CD14-positive monocyte (primary cell): Measurements from ENCODE around the gene ITPR3. TPM values are rescaled to one million over a fixed set of nuclear protein-coding genes. Genes with fewer than 3 reads are reported as not detected.

Experiments
- DNase-seq, 3 donors: peaks; one replicate each; pipeline ENCODE4 v3.0.0-alpha.2; 2011 to 2022
- H2AFZ ChIP-seq: 2 replicates; pipeline ENCODE4 v1.6.0; 2012; ENCODE audit warnings: mild to moderate bottlenecking, low read depth, low read length, inconsistent platforms; ENCODE audit not compliant: insufficient read depth, poor library complexity, severe bottlenecking
- H3K27ac ChIP-seq, 2 donors: 1 replicate in 1 of 2; 2 replicates in 1 of 2; pipeline ENCODE4 v1.5.1; 2012 to 2013; ENCODE audit warnings: low read length in 2 of 2, control low read depth in 1 of 2, inconsistent platforms in 1 of 2, low read depth in 1 of 2, mild to moderate bottlenecking in 1 of 2
- H3K27me3 ChIP-seq, 2 donors: one replicate each; pipeline versions ENCODE4 v1.6.0 to v1.6.1; 2011 to 2013; ENCODE audit warnings: low read length in 2 of 2; ENCODE audit not compliant: control insufficient read depth in 2 of 2, insufficient read depth in 2 of 2
- H3K36me3 ChIP-seq, 2 donors: replicated peaks in 1 of 2; 1 replicate in 1 of 2; 2 replicates in 1 of 2; pipeline versions ENCODE4 v1.5.1 to v1.6.1; 2012 to 2013; ENCODE audit warnings: low read length in 2 of 2, control low read depth in 1 of 2, inconsistent platforms in 1 of 2, mild to moderate bottlenecking in 1 of 2; ENCODE audit not compliant: insufficient read depth in 2 of 2, control insufficient read depth in 1 of 2
- H3K4me1 ChIP-seq, 2 donors: 1 replicate in 1 of 2; 2 replicates in 1 of 2; pipeline versions ENCODE4 v1.5.1 to v1.6.1; 2012 to 2013; ENCODE audit warnings: low read length in 2 of 2, control low read depth in 1 of 2, inconsistent platforms in 1 of 2, mild to moderate bottlenecking in 1 of 2, moderate library complexity in 1 of 2; ENCODE audit not compliant: insufficient read depth in 2 of 2, control insufficient read depth in 1 of 2
- H3K4me2 ChIP-seq: replicated peaks from 2 replicates; pipeline ENCODE3; 2012; ENCODE audit warnings: low read length, moderate library complexity, mild to moderate bottlenecking; ENCODE audit not compliant: poor library complexity, severe bottlenecking; ENCODE audit errors: extremely low read depth
- H3K4me3 ChIP-seq, 3 experiments: fragments of 200-600 bp in 1 of 3; sonication (generic) in 1 of 3; replicated peaks in 1 of 3; 1 replicate in 2 of 3; 2 replicates in 1 of 3; pipeline ENCODE4 v1.5.1; 2011 to 2013; ENCODE audit warnings: low read length in 3 of 3, mild to moderate bottlenecking in 3 of 3, control low read depth in 2 of 3, low read depth in 2 of 3, inconsistent platforms in 1 of 3, moderate library complexity in 1 of 3
- H3K79me2 ChIP-seq: 2 replicates; pipeline ENCODE4 v1.6.0; 2012; ENCODE audit warnings: mild to moderate bottlenecking, control low read depth, inconsistent platforms, low read length, moderate library complexity; ENCODE audit not compliant: insufficient read depth
- H3K9ac ChIP-seq: 2 replicates; pipeline ENCODE4 v1.6.0; 2017; ENCODE audit warnings: low read length, mild to moderate bottlenecking; ENCODE audit not compliant: insufficient read depth, poor library complexity, severe bottlenecking
- H3K9me3 ChIP-seq, 2 donors: replicated peaks in 1 of 2; 1 replicate in 1 of 2; 2 replicates in 1 of 2; pipeline versions ENCODE4 v1.5.1 to v1.6.1; 2012 to 2013; ENCODE audit warnings: low read length in 2 of 2, control low read depth in 1 of 2; ENCODE audit not compliant: control insufficient read depth in 1 of 2, insufficient read depth in 1 of 2
- H4K20me1 ChIP-seq: 2 replicates; pipeline ENCODE4 v1.6.0; 2012; ENCODE audit warnings: mild to moderate bottlenecking, low read length, control low read depth, moderate library complexity; ENCODE audit not compliant: insufficient read depth
- H3K27ac Mint-ChIP-seq, 7 donors: one replicate each; pipeline ENCODE4 v1.8.0; 2020; ENCODE audit warnings: mild to moderate bottlenecking in 7 of 7, mixed read lengths in 7 of 7, moderate library complexity in 6 of 7, inconsistent platforms in 2 of 7
- H3K27me3 Mint-ChIP-seq, 3 donors: one replicate each; pipeline ENCODE4 v1.8.0; 2021 to 2022; ENCODE audit warnings: low read depth in 3 of 3, mild to moderate bottlenecking in 3 of 3, mixed read lengths in 3 of 3, moderate library complexity in 3 of 3, inconsistent platforms in 1 of 3
- H3K36me3 Mint-ChIP-seq, 2 donors: one replicate each; pipeline ENCODE4 v1.8.0; 2020; ENCODE audit warnings: mixed read lengths in 2 of 2, inconsistent platforms in 1 of 2, mild to moderate bottlenecking in 1 of 2
- H3K4me1 Mint-ChIP-seq: one replicate; pipeline ENCODE4 v1.8.0; 2020; ENCODE audit warnings: mild to moderate bottlenecking, mixed read lengths
- H3K4me3 Mint-ChIP-seq, 2 donors: one replicate each; pipeline ENCODE4 v1.8.0; 2020; ENCODE audit warnings: mild to moderate bottlenecking in 2 of 2, mixed read lengths in 2 of 2, moderate library complexity in 1 of 2
- H3K9me3 Mint-ChIP-seq, 7 donors: one replicate each; pipeline ENCODE4 v1.8.0; 2020 to 2022; ENCODE audit warnings: mixed read lengths in 7 of 7, mild to moderate bottlenecking in 6 of 7, moderate library complexity in 6 of 7, inconsistent platforms in 2 of 7
- WGBS: methylation state at CpG from one replicate; pipeline ENCODE4 v1.1.5; 2013; ENCODE audit warnings: missing lambda C conversion rate; ENCODE audit not compliant: insufficient coverage; 5-methylcytosine and 5-hydroxymethylcytosine counted together
- intact Hi-C, 2 donors: fragments of 100-400 bp; cut with micrococcal nuclease; formaldehyde crosslinking; loops; one replicate each; pipeline versions ENCODE4 v1.15.0 to v1.15.1; 2023
- polyA plus RNA-seq, 3 donors: library from polyadenylated mRNA; depleted of rRNA in 1 of 3; unstranded in 2 of 3; stranded (reverse) in 1 of 3; fragments of 300-500 nt in 2 of 3; fragments of >200 nt in 1 of 3; fragmentation: Illumina TruSeq in 2 of 3; gene quantifications; 1 replicate in 2 of 3; 2 replicates in 1 of 3; pipeline ENCODE4 v1.2.3, GENCODE V29; 2012 to 2021
- TF ChIP-seq, protein P1 (sequence below): fragments of 200-600 bp; IDR thresholded peaks from one replicate; pipeline ENCODE4 v1.8.0; 2022; ENCODE audit warnings: antibody characterized with exemption, mild to moderate bottlenecking

The ITPR3 gene
- polyA plus RNA-seq, 3 donors: 1.8 TPM; not detected in 2

- no peak for DNase-seq
- Histone ChIP-seq H3K4me3 (no peak overlapping the region), H3K4me1 (no peaks in the 10 kb centered on the region), H3K27ac (no peak overlapping the region), H3K4me2 (no peak overlapping the region), H4K20me1 (no peaks in the 10 kb centered on the region), H3K79me2 (no peaks in the 10 kb centered on the region), H3K9me3 (no peaks in the 10 kb centered on the region), H2AFZ (no peak overlapping the region), H3K36me3 (no peaks in the 10 kb centered on the region), H3K27me3 (no peaks in the 10 kb centered on the region), H3K9ac (no peak overlapping the region)
- H3K27me3 Mint-ChIP-seq: peaks cover 3 to 5% (median 3%) of the 10 kb centered on the region in 3 donors
- intact Hi-C loops: no loop called here
- TF ChIP-seq, protein P1, sequence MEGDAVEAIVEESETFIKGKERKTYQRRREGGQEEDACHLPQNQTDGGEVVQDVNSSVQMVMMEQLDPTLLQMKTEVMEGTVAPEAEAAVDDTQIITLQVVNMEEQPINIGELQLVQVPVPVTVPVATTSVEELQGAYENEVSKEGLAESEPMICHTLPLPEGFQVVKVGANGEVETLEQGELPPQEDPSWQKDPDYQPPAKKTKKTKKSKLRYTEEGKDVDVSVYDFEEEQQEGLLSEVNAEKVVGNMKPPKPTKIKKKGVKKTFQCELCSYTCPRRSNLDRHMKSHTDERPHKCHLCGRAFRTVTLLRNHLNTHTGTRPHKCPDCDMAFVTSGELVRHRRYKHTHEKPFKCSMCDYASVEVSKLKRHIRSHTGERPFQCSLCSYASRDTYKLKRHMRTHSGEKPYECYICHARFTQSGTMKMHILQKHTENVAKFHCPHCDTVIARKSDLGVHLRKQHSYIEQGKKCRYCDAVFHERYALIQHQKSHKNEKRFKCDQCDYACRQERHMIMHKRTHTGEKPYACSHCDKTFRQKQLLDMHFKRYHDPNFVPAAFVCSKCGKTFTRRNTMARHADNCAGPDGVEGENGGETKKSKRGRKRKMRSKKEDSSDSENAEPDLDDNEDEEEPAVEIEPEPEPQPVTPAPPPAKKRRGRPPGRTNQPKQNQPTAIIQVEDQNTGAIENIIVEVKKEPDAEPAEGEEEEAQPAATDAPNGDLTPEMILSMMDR: no peak
- H3K4me3 Mint-ChIP-seq: no peak overlapping the region
- no peak overlapping the region for H3K27ac Mint-ChIP-seq
- 71% methylated on average over 5 of the region's 7 CpGs for WGBS
- H3K4me1 Mint-ChIP-seq: no peaks in the 10 kb centered on the region
- H3K36me3 Mint-ChIP-seq: no peaks in the 10 kb centered on the region
- no peaks in the 10 kb centered on the region for H3K9me3 Mint-ChIP-seq
Measured at GRCh38 chr6:33731035-33731434, 109.9 kb downstream of the ITPR3 start.

DNA sequence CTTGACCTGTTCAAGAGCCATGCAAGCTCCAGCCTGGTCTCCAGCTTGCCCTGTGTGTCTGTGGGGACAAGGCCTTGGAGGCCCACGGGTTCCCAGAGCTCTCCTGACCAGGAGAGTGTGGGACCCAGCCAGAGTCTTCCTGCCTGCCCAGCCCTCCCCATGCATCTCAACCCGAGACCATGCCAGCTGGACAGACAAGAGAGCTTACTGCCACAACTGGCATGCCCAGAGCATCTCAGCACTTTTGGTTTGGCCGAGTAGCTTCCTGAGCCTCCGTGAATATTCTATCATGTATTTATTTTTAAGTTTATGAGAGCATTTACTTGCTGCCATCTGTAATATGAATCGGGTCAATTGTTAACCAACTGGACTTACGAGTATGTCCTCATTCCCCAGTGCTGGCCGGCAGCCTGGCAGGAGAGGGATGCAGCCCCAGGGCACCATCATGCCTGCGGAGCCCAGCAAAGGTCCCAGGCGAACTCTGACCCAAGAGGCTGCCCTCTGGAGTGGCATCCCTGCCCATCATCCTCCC lies 110.7 kb downstream of the ITPR3 start:
- Mint-ChIP-seq H3K36me3 (no peaks in the 10 kb centered on the region), H3K27me3 (peaks cover 3 to 5% (median 3%) of the 10 kb centered on the region in 3 donors), H3K4me3 (no peak overlapping the region), H3K27ac (no peak overlapping the region), H3K4me1 (no peaks in the 10 kb centered on the region), H3K9me3 (no peaks in the 10 kb centered on the region)
- TF ChIP-seq, protein P1: no peak
- Histone ChIP-seq H2AFZ (no peak overlapping the region), H3K9me3 (no peaks in the 10 kb centered on the region), H3K9ac (no peak overlapping the region), H3K4me2 (no peak overlapping the region), H3K4me3 (no peak overlapping the region), H3K27ac (no peak overlapping the region), H4K20me1 (no peaks in the 10 kb centered on the region), H3K4me1 (no peaks in the 10 kb centered on the region), H3K79me2 (no peaks in the 10 kb centered on the region), H3K27me3 (no peaks in the 10 kb centered on the region), H3K36me3 (no peaks in the 10 kb centered on the region)
- WGBS: 93% methylated on average over 9 of the region's 9 CpGs
- intact Hi-C loops: no loop called here
- no peak for DNase-seq
